HCT116 (cell line): ENCODE measurements around the gene SCARB1. TPM values are rescaled to one million over a fixed set of nuclear protein-coding genes. Genes with fewer than 3 reads are reported as not detected.
A peak's percentile ranks its signal among the peaks of the same experiment; 100 is the strongest.

Source experiments
- ATAC-seq: fragments of 200-7000 bp; cut with Tn5 transposase; 2 replicates; pipeline ENCODE4 v1.9.1; 2020; ENCODE audit warnings: mild to moderate bottlenecking, moderate library complexity
- BruUV-seq: library from RNA; stranded (reverse); fragments of 400-500 nt; replicated peaks from 2 replicates; lab custom pipeline; 2021; lab: Mats Ljungman, UMichigan
- CTCF ChIA-PET: fragments of 300-600 bp; sonication (Branson Sonifier 250); formaldehyde crosslinking; loops from one replicate; lab custom pipeline; 2021; ENCODE audit warnings: antibody characterized with exemption; lab: Charles Lee
- POLR2A ChIA-PET: fragments of 300-600, 350-600 bp; sonication (Branson Sonifier 250); formaldehyde crosslinking; loops from one replicate; lab custom pipeline; 2021; ENCODE audit warnings: antibody characterized with exemption; lab: Charles Lee
- RAD21 ChIA-PET, 2 experiments: fragments of 300-600 bp; sonication (Branson Sonifier 250); formaldehyde crosslinking; loops; one replicate each; lab custom pipeline; 2023; ENCODE audit warnings: low total read pairs in 2 of 2; ENCODE audit not compliant: uncharacterized antibody in 2 of 2, unreplicated experiment in 2 of 2, low non-redundant PET in 1 of 2; lab: Charles Lee
- DNase-seq: peaks from one replicate; pipeline ENCODE4 v3.0.0-alpha.2; 2010; ENCODE audit warnings: low read depth, low spot score
- H2AFZ ChIP-seq: fragments of 200-600 bp; shearing (Covaris generic), sonication (generic); 2 replicates; pipeline ENCODE4 v1.6.1; 2017; ENCODE audit warnings: low read depth, mixed run types, mixed read lengths, antibody characterized with exemption, low read length; ENCODE audit not compliant: poor library complexity, severe bottlenecking
- H3K27ac ChIP-seq: 2 replicates; pipeline ENCODE4 v1.5.1; 2012; ENCODE audit warnings: low read depth, low read length
- H3K27me3 ChIP-seq: fragments of 200-600 bp; sonication (generic); 2 replicates; pipeline ENCODE4 v1.6.1; 2016; ENCODE audit warnings: mixed run types, low read length, mixed read lengths; ENCODE audit not compliant: insufficient read depth
- H3K36me3 ChIP-seq, 2 experiments: fragments of 200-500 bp in 1 of 2; fragments of 200-600 bp in 1 of 2; sonication (Bioruptor generic) in 1 of 2; sonication (generic) in 1 of 2; 2 replicates each; pipeline versions ENCODE4 v1.5.1 to v1.6.1; 2014 to 2016; ENCODE audit warnings: low read length in 2 of 2, inconsistent platforms in 1 of 2, mixed read lengths in 1 of 2, mixed run types in 1 of 2; ENCODE audit not compliant: insufficient read depth in 2 of 2, control insufficient read depth in 1 of 2
- H3K4me1 ChIP-seq, 2 experiments: fragments of 200-600 bp in 1 of 2; sonication (generic) in 1 of 2; 2 replicates each; pipeline versions ENCODE4 v1.5.1 to v1.6.1; 2012 to 2017; ENCODE audit warnings: low read length in 2 of 2, inconsistent platforms in 1 of 2, mild to moderate bottlenecking in 1 of 2, mixed read lengths in 1 of 2, mixed run types in 1 of 2, moderate library complexity in 1 of 2; ENCODE audit not compliant: insufficient read depth in 2 of 2, control insufficient read depth in 1 of 2
- H3K4me2 ChIP-seq: fragments of 200-600 bp; sonication (generic); 2 replicates; pipeline ENCODE4 v1.6.1; 2017; ENCODE audit warnings: mixed run types, low read length, mixed read lengths
- H3K4me3 ChIP-seq, 2 experiments: fragments of 200-600 bp in 1 of 2; sonication (generic) in 1 of 2; replicated peaks in 1 of 2; 2 replicates each; pipeline ENCODE4 v1.5.1; 2011 to 2016; ENCODE audit warnings: low read length in 2 of 2, control low read depth in 1 of 2, low read depth in 1 of 2, mild to moderate bottlenecking in 1 of 2, mixed read lengths in 1 of 2, mixed run types in 1 of 2
- H3K79me2 ChIP-seq: fragments of 200-600 bp; sonication (generic); 2 replicates; pipeline ENCODE4 v1.6.1; 2017; ENCODE audit warnings: mild to moderate bottlenecking, mixed run types, low read length, moderate library complexity, mixed read lengths; ENCODE audit not compliant: insufficient read depth
- H3K9ac ChIP-seq: fragments of 200-600 bp; sonication (generic); 2 replicates; pipeline ENCODE4 v1.6.1; 2016; ENCODE audit warnings: low read length, mixed read lengths
- H3K9me2 ChIP-seq: fragments of 200-600 bp; sonication (generic), shearing (Covaris generic); 2 replicates; pipeline ENCODE4 v1.6.1; 2017; ENCODE audit warnings: mixed run types, mild to moderate bottlenecking, moderate library complexity; ENCODE audit not compliant: insufficient read depth
- H3K9me3 ChIP-seq, 2 experiments: fragments of 200-500 bp in 1 of 2; fragments of 200-600 bp in 1 of 2; sonication (Bioruptor generic) in 1 of 2; sonication (generic) in 1 of 2; 2 replicates each; pipeline ENCODE4 v1.6.1; 2014 to 2017; ENCODE audit warnings: low read length in 2 of 2, mixed read lengths in 2 of 2, inconsistent platforms in 1 of 2, low read depth in 1 of 2, mild to moderate bottlenecking in 1 of 2, mixed run types in 1 of 2, moderate library complexity in 1 of 2; ENCODE audit not compliant: control insufficient read depth in 1 of 2, insufficient read depth in 1 of 2
- H4K20me1 ChIP-seq: fragments of 200-600 bp; sonication (generic), shearing (Covaris generic); 2 replicates; pipeline ENCODE4 v1.6.1; 2017; ENCODE audit warnings: mixed run types, mild to moderate bottlenecking, moderate library complexity; ENCODE audit not compliant: insufficient read depth
- CBX3 ChIP-seq: IDR thresholded peaks from 2 replicates; pipeline ENCODE4 v1.6.1; 2012; ENCODE audit warnings: low read depth
- CEBPB ChIP-seq: IDR thresholded peaks from 2 replicates; pipeline ENCODE4 v1.6.1; 2012; ENCODE audit warnings: low read depth
- EGR1 ChIP-seq: IDR thresholded peaks from 2 replicates; pipeline ENCODE4 v1.6.1; 2012; ENCODE audit warnings: low read depth
- ELF1 ChIP-seq: IDR thresholded peaks from 2 replicates; pipeline ENCODE4 v1.6.1; 2012; ENCODE audit warnings: low read depth, borderline replicate concordance
- EZH2phosphoT487 ChIP-seq: fragments of 200-600 bp; IDR thresholded peaks from 2 replicates; pipeline ENCODE4 v1.6.1; 2018; ENCODE audit warnings: antibody characterized with exemption, borderline replicate concordance
- FOSL1 ChIP-seq: IDR thresholded peaks from 2 replicates; pipeline ENCODE4 v1.6.1; 2012; ENCODE audit warnings: low read depth
- JUND ChIP-seq: IDR thresholded peaks from 2 replicates; pipeline ENCODE4 v1.6.1; 2012
- SP1 ChIP-seq: IDR thresholded peaks from 2 replicates; pipeline ENCODE4 v1.6.1; 2012; ENCODE audit warnings: low read depth
- TCF7L2 ChIP-seq: IDR thresholded peaks from 2 replicates; pipeline ENCODE4 v1.7.0; 2011; ENCODE audit warnings: borderline replicate concordance, inconsistent platforms; ENCODE audit not compliant: insufficient read depth, insufficient read length; ENCODE audit errors: extremely low read depth
- YY1 ChIP-seq: IDR thresholded peaks from 2 replicates; pipeline ENCODE4 v1.6.1; 2011; ENCODE audit warnings: low read length, low read depth, moderate library complexity, mild to moderate bottlenecking; ENCODE audit not compliant: insufficient replicate concordance; ENCODE audit errors: extremely low read depth
- ZFX ChIP-seq: fragments of 450-650 bp; IDR thresholded peaks from 2 replicates; pipeline ENCODE4 v1.6.1; 2017
- ZNF274 ChIP-seq: fragments of 200-500 bp; sonication (Bioruptor generic); IDR thresholded peaks from 2 replicates; pipeline ENCODE4 v1.6.1; 2014; ENCODE audit warnings: mild to moderate bottlenecking, low read depth, low read length, inconsistent platforms
- intact Hi-C: fragments of 100-400 bp; cut with micrococcal nuclease; formaldehyde crosslinking; loops from 2 replicates; pipeline ENCODE4 v1.10.0; 2022
- total RNA-seq: library from RNA; stranded (reverse); gene quantifications from one replicate; pipeline ENCODE4 v1.2.1, GENCODE V29; 2021; ENCODE audit not compliant: unreplicated experiment
- TF ChIP-seq, protein P1 (sequence below): IDR thresholded peaks from 2 replicates; pipeline ENCODE4 v1.6.1; 2012
- TF ChIP-seq, protein P2 (sequence below): IDR thresholded peaks from 2 replicates; pipeline ENCODE4 v1.6.1; 2012; ENCODE audit warnings: low read depth
- TF ChIP-seq, protein P3 (sequence below): IDR thresholded peaks from 2 replicates; pipeline ENCODE4 v1.6.1; 2012

Gene SCARB1
- total RNA-seq, 1 experiment from 2014 or later: 95.5 TPM

DNA sequence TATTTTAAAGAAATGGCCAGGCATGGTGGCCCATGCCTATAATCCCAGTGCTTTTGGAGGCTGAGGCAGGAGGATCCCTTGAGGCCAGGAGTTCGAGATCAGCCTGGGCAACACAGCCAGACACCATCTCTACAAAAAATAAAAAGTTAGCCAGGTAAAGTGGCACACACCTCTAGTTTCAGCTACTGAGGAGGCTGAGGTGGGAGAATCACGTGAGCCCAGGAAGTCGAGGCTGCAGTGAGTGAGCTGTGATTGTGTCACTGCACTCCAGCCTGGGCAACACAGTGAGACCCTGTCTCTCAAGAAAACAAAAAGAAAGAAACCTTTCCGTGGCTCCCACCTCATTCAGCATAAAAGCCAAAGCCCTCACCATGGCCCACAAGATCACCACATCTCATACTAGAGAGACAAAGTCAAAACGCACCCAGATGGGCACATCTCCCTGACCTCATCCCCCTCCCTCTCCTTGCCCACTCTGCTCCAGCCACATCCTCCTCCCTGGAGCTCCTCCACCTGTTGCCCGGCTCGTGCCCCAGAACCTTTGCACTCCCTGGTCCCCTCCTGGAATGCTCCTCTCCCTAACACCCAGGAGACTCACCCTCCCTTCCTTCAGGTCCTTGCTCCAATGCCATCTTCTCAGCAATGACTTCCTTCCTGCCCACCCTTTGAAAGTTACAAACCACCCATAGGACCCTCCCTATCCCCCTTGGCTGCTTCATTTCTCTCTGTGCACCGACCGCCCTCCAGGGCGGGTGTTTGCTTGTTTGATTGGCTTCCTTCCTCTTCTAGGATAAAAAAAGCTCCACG lies 4.8 kb upstream of the SCARB1 start:
- no TSS peak for BruUV-seq
- H3K27ac ChIP-seq: no peak overlapping the region
- no peak for DNase-seq
- H3K9me3 ChIP-seq: no peaks in the 10 kb centered on the region
- POLR2A ChIA-PET: no interaction called here
- no peak overlapping the region for H3K4me3 ChIP-seq
- 0 out of 2 replicates have a peak overlapping the region, but pooled peaks have one; percentile 12 for H3K4me2 ChIP-seq
- CTCF ChIA-PET: no interaction called here
- TF ChIP-seq YY1 (no peak), EZH2phosphoT487 (no peak), ZNF274 (no peak), ELF1 (no peak)
- TF ChIP-seq, all 23 proteins: peak for 0
- no peak overlapping the region for H2AFZ ChIP-seq
- no peak for ATAC-seq
- intact Hi-C loops: no loop called here
- no peaks in the 10 kb centered on the region for H3K9me2 ChIP-seq
- no peaks in the 10 kb centered on the region for H3K27me3 ChIP-seq
- RAD21 ChIA-PET: no interaction called here
- no peaks in the 10 kb centered on the region for H4K20me1 ChIP-seq
- no peaks in the 10 kb centered on the region for H3K36me3 ChIP-seq
- no peak overlapping the region for H3K9ac ChIP-seq
- H3K4me1 ChIP-seq: peaks cover 6 to 29% of the 10 kb centered on the region in 2 experiments; a peak in 3 of 4 replicates
- peaks cover 1% of the 10 kb centered on the region; the same call in 1 of the 2 replicates for H3K79me2 ChIP-seq

DNA sequence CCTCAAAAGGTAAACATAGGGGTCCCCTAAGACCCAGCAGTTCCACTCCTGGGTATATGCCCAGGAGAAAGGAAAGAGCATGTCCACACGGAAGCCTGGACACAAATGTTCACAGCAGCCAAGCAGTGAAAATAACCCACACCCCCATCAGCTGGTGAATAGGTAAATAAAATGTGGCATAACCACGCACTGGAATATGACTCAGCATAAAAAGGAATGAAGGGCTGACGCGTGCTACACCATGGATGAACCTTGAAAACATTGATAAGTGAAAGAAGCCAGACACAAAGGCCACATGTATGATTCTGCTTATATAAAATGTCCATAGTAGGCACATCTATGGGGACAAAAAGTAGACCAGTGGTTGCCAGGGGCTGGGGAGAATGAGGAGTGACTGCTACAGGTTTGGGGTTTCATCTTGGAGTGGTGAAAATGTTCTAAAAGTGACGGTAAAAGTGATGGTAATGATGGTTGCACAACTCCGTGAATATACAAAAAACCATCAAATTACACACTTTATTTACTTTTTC lies 3.8 kb upstream of the SCARB1 start:
- no peaks in the 10 kb centered on the region for H3K27me3 ChIP-seq
- ChIA-PET CTCF (no interaction called here), POLR2A (no interaction called here), RAD21 (no interaction called here)
- intact Hi-C loops: no loop called here
- BruUV-seq: no TSS peak
- H3K9me3 ChIP-seq: no peaks in the 10 kb centered on the region
- peak overlapping the region; percentile 13 for H3K4me2 ChIP-seq
- no peak overlapping the region for H3K9ac ChIP-seq
- DNase-seq: no peak
- no peak overlapping the region for H3K4me3 ChIP-seq
- H2AFZ ChIP-seq: no peak overlapping the region
- peaks cover 11% of the 10 kb centered on the region for H3K79me2 ChIP-seq
- no peak for ATAC-seq
- no peak overlapping the region for H3K27ac ChIP-seq
- H3K36me3 ChIP-seq: no peaks in the 10 kb centered on the region
- no peaks in the 10 kb centered on the region for H4K20me1 ChIP-seq
- H3K9me2 ChIP-seq: no peaks in the 10 kb centered on the region
- peaks cover 8 to 35% of the 10 kb centered on the region in 2 experiments; a peak in 3 of 4 replicates for H3K4me1 ChIP-seq
- TF ChIP-seq, protein P1, sequence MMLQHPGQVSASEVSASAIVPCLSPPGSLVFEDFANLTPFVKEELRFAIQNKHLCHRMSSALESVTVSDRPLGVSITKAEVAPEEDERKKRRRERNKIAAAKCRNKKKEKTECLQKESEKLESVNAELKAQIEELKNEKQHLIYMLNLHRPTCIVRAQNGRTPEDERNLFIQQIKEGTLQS: no peak
- TF ChIP-seq, protein P2, sequence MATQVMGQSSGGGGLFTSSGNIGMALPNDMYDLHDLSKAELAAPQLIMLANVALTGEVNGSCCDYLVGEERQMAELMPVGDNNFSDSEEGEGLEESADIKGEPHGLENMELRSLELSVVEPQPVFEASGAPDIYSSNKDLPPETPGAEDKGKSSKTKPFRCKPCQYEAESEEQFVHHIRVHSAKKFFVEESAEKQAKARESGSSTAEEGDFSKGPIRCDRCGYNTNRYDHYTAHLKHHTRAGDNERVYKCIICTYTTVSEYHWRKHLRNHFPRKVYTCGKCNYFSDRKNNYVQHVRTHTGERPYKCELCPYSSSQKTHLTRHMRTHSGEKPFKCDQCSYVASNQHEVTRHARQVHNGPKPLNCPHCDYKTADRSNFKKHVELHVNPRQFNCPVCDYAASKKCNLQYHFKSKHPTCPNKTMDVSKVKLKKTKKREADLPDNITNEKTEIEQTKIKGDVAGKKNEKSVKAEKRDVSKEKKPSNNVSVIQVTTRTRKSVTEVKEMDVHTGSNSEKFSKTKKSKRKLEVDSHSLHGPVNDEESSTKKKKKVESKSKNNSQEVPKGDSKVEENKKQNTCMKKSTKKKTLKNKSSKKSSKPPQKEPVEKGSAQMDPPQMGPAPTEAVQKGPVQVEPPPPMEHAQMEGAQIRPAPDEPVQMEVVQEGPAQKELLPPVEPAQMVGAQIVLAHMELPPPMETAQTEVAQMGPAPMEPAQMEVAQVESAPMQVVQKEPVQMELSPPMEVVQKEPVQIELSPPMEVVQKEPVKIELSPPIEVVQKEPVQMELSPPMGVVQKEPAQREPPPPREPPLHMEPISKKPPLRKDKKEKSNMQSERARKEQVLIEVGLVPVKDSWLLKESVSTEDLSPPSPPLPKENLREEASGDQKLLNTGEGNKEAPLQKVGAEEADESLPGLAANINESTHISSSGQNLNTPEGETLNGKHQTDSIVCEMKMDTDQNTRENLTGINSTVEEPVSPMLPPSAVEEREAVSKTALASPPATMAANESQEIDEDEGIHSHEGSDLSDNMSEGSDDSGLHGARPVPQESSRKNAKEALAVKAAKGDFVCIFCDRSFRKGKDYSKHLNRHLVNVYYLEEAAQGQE: no peak
- TF ChIP-seq TCF7L2 (no peak), JUND (no peak), EGR1 (no peak), CEBPB (no peak), FOSL1 (no peak), SP1 (no peak), ELF1 (no peak), ZFX (no peak), CBX3 (no peak)
- TF ChIP-seq, protein P3, sequence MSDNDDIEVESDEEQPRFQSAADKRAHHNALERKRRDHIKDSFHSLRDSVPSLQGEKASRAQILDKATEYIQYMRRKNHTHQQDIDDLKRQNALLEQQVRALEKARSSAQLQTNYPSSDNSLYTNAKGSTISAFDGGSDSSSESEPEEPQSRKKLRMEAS: no peak
